ENCODE data around the gene PTPRCAP.

The PTPRCAP gene

GRCh38 chr11:67423891-67424613 lies 13.4 kb downstream of the PTPRCAP start:
- no peak for DNase-seq

- DNase-seq, result no peak
These were observed 14.0 kb downstream of the PTPRCAP start for GRCh38 chr11:67423466-67423865.

GRCh38 chr11:67422891-67423290 lies 14.6 kb downstream of the PTPRCAP start:
- DNase-seq, result no peak

GRCh38 chr11:67421430-67422031 lies 16.0 kb downstream of the PTPRCAP start:
- DNase-seq, result no peak

GRCh38 chr11:67420646-67421429 lies 16.6 kb downstream of the PTPRCAP start:
- peak; percentile 94 to 99 (median 98) for DNase-seq

- no peak for DNase-seq
These were observed 17.3 kb downstream of the PTPRCAP start for GRCh38 chr11:67420147-67420645.

- DNase-seq, result no peak
These were observed 18.0 kb downstream of the PTPRCAP start for GRCh38 chr11:67419325-67420049.

- peak; percentile 34 to 66 (median 46) for DNase-seq
These were observed 18.8 kb downstream of the PTPRCAP start for GRCh38 chr11:67418476-67419281.

- no peak for DNase-seq
These were observed 20.1 kb downstream of the PTPRCAP start for GRCh38 chr11:67417425-67417824.

GRCh38 chr11:67416416-67417335 lies 20.8 kb downstream of the PTPRCAP start:
- DNase-seq, result peak; percentile 79 to 91 (median 89)

GRCh38 chr11:67415501-67416304 lies 21.8 kb downstream of the PTPRCAP start, which contains the start of gene CARNS1:
Gene CARNS1 (plus strand): TSS chr11:67415678. CDS start chr11:67416200, 522 bp downstream.
- no peak for DNase-seq

GRCh38 chr11:67413266-67413849 lies 24.1 kb downstream of the PTPRCAP start:
- no peak for DNase-seq

GRCh38 chr11:67412495-67413179 lies 24.8 kb downstream of the PTPRCAP start:
- DNase-seq, result no peak

GRCh38 chr11:67411785-67412152 lies 25.7 kb downstream of the PTPRCAP start:
- no peak for DNase-seq

- DNase-seq, result no peak
These were observed 26.3 kb downstream of the PTPRCAP start for GRCh38 chr11:67410984-67411784.

GRCh38 chr11:67410369-67410831 lies 27.1 kb downstream of the PTPRCAP start:
- no peak for DNase-seq

- DNase-seq, result peak in 1 of 6 experiments; percentile 19
These were observed 27.6 kb downstream of the PTPRCAP start for GRCh38 chr11:67409781-67410368.
